SJSA1 (cell line): ENCODE data around the gene GLYATL1. TPM values are rescaled to one million over a fixed set of nuclear protein-coding genes. Genes with fewer than 3 reads are reported as not detected.

Source experiments
- DNase-seq, 2 experiments: peaks; one replicate each; pipeline ENCODE4 v3.0.0-alpha.2; 2015 to 2020; ENCODE audit warnings: low spot score in 2 of 2, low read depth in 1 of 2
- H3K27ac ChIP-seq: fragments of 250-450 bp; sonication (Bioruptor Pico); 2 replicates; pipeline ENCODE4 v1.5.1; 2020; ENCODE audit warnings: mild to moderate bottlenecking, moderate library complexity
- H3K27me3 ChIP-seq: fragments of 250-450 bp; sonication (Bioruptor Pico); replicated peaks from 2 replicates; pipeline ENCODE4 v1.5.1; 2020; ENCODE audit warnings: mild to moderate bottlenecking, moderate library complexity
- H3K36me3 ChIP-seq: fragments of 250-450 bp; sonication (Bioruptor Pico); 2 replicates; pipeline ENCODE4 v1.5.1; 2020; ENCODE audit warnings: mild to moderate bottlenecking
- H3K4me1 ChIP-seq: fragments of 250-450 bp; sonication (Bioruptor Pico); replicated peaks from 2 replicates; pipeline ENCODE4 v1.6.1; 2021; ENCODE audit warnings: mild to moderate bottlenecking
- H3K4me3 ChIP-seq: fragments of 250-450 bp; sonication (Bioruptor Pico); 2 replicates; pipeline ENCODE4 v1.5.1; 2020; ENCODE audit warnings: mild to moderate bottlenecking
- H3K9me3 ChIP-seq: fragments of 250-450 bp; sonication (Bioruptor Pico); replicated peaks from 2 replicates; pipeline ENCODE4 v1.5.1; 2020; ENCODE audit warnings: mild to moderate bottlenecking
- total RNA-seq: library from RNA; depleted of rRNA; stranded (reverse); fragments of >200 nt; shearing (Covaris generic); gene quantifications from 2 replicates; pipeline ENCODE4 v1.2.3, GENCODE V29; 2014

GLYATL1 gene
- total RNA-seq, 1 experiment from 2014 or later: 0.39 TPM

DNA sequence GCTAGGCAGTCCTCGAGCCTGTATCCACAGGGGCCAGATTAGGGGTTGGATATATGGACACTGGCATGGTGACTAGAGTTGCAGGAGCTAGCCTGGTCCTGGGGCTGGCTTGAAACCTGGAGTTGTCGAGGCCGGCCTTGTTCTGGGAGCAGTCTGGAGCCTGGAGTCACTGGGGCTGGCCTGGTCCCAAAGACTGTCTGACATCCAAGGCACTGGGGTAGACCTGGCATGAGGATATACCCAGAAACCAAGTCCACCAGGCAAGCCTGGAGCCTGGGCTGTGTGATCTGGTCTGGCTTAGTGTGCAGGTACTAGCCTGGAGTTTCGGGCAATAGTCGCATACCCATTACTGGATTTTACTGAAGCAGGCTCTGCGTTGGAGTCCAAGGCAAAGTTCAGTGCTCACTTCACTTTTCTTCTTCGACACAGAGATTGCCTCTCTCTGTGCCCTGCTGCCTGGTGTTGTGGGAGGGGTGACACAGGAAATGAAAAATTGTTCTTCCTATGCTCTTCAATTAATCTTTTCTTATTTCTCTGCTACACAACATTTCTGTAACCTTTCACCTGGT lies 4.3 kb upstream of the GLYATL1 start:
- no peak for DNase-seq
- Histone ChIP-seq H3K9me3 (no peaks in the 10 kb centered on the region), H3K27me3 (no peaks in the 10 kb centered on the region; the same call in 1 of the 2 replicates), H3K4me3 (no peak overlapping the region), H3K36me3 (no peaks in the 10 kb centered on the region), H3K4me1 (no peaks in the 10 kb centered on the region), H3K27ac (no peak overlapping the region)

DNA sequence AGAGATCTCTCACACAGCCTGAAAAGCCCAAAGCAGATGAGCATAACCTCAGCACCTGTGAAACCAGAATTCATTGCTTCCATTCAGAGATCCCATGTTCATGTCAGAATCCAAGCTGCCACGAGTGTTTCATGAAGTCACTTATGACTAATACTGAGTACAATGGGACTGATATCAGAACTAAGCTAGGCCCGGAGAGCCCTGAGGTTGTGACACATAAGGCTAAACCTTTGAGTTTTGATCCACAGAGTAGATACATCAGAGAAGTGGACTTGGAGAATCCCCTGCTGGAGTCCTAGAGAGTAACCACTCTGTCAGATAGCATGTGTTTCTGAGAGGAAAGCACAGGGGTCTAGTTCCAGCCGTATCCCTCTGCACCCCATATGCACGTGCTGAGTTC lies 890 bp upstream of the GLYATL1 start:
- Histone ChIP-seq H3K27ac (no peak overlapping the region), H3K4me3 (no peak overlapping the region), H3K36me3 (no peaks in the 10 kb centered on the region), H3K27me3 (no peaks in the 10 kb centered on the region; the same call in 1 of the 2 replicates), H3K9me3 (no peaks in the 10 kb centered on the region), H3K4me1 (no peaks in the 10 kb centered on the region)
- DNase-seq: no peak

- Histone ChIP-seq H3K27ac (no peak overlapping the region), H3K9me3 (no peaks in the 10 kb centered on the region), H3K36me3 (no peaks in the 10 kb centered on the region), H3K4me3 (no peak overlapping the region), H3K4me1 (no peaks in the 10 kb centered on the region), H3K27me3 (no peaks in the 10 kb centered on the region; the same call in 1 of the 2 replicates)
- DNase-seq: no peak
These were observed 740 bp downstream of the GLYATL1 start for GRCh38 chr11:58940028-58940427.

- Histone ChIP-seq H3K36me3 (no peaks in the 10 kb centered on the region), H3K27ac (no peak overlapping the region), H3K9me3 (no peaks in the 10 kb centered on the region), H3K4me1 (no peaks in the 10 kb centered on the region), H3K27me3 (no peaks in the 10 kb centered on the region), H3K4me3 (no peak overlapping the region)
- no peak for DNase-seq
These were observed 2.5 kb downstream of the GLYATL1 start for GRCh38 chr11:58941838-58942237.

DNA sequence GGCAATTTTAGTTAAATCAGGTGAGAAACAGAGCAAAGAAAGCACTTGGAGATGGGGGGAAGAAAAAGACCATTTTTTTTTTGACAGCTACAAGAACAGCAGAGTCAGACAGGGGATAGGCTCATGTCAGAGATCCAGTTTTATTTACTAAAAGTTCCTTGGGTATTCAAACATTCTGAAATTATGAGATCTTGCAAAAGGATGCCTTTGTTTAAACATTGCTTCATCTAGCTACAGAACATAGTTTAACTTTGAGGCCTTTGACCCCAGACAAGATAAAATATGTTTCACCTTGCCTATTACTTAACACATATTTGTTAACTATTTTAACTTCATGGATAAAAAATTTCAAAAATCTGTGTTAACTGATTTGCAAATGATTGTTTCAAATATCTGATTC lies 6.4 kb downstream of the GLYATL1 start:
- Histone ChIP-seq H3K36me3 (no peaks in the 10 kb centered on the region), H3K27ac (no peak overlapping the region), H3K4me1 (no peaks in the 10 kb centered on the region), H3K4me3 (no peak overlapping the region), H3K27me3 (no peaks in the 10 kb centered on the region), H3K9me3 (no peaks in the 10 kb centered on the region)
- DNase-seq: no peak

DNA sequence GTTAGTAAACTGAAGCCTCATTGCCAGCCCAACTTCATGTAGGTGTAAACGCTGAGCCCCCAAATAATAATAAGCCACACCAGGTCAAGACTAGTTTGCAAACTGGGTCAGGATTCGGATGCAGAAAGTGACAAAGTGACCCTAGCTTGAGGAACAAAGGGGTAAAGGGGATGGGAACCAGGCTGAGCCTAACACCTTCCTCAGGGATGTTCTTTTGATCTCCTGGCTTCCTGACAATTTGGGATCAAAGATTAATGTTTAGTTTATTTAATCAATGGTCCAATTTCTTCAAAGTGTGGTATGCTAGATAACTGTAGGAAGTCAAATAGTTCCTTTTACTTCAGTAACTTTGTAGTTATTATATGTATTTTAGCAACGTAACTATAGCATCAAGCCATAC lies 9.9 kb downstream of the GLYATL1 start:
- no peaks in the 10 kb centered on the region for H3K27me3 ChIP-seq

GRCh38 chr11:58957922-58958321 lies 18.6 kb downstream of the GLYATL1 start:
- H3K36me3 ChIP-seq: no peaks in the 10 kb centered on the region
- no peaks in the 10 kb centered on the region for H3K27me3 ChIP-seq
- H3K27ac ChIP-seq: no peak overlapping the region
- H3K4me3 ChIP-seq: no peak overlapping the region
- no peaks in the 10 kb centered on the region for H3K9me3 ChIP-seq
- DNase-seq: no peak
- no peaks in the 10 kb centered on the region for H3K4me1 ChIP-seq

More for the DNA sequence above, 9.9 kb downstream of the GLYATL1 start:
- H3K4me1 ChIP-seq: no peaks in the 10 kb centered on the region
- H3K27ac ChIP-seq: no peak overlapping the region
- H3K9me3 ChIP-seq: no peaks in the 10 kb centered on the region
- DNase-seq: no peak
- H3K4me3 ChIP-seq: no peak overlapping the region
- no peaks in the 10 kb centered on the region for H3K36me3 ChIP-seq

DNA sequence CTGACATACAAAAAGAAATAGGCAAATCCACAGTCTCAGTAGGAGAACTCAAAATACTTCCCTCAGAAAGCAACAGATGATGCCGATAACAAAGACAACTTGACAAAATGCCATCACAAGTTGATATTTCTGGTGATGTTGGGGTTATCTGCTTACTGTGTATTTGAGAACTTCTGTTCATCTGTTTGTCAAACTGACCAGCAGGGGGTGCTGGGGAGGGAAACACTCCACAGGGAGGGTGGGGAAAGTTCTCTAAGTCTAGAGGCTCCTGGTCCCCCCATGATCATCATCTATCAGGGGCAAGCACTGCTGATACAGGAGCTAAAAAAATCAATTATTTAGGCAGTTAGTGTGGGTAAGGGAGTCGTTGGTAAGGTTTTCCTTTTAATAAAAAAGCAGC lies 19.2 kb downstream of the GLYATL1 start:
- Histone ChIP-seq H3K9me3 (no peaks in the 10 kb centered on the region), H3K27ac (no peak overlapping the region), H3K4me1 (no peaks in the 10 kb centered on the region), H3K27me3 (no peaks in the 10 kb centered on the region), H3K36me3 (no peaks in the 10 kb centered on the region), H3K4me3 (no peak overlapping the region)
- no peak for DNase-seq

DNA sequence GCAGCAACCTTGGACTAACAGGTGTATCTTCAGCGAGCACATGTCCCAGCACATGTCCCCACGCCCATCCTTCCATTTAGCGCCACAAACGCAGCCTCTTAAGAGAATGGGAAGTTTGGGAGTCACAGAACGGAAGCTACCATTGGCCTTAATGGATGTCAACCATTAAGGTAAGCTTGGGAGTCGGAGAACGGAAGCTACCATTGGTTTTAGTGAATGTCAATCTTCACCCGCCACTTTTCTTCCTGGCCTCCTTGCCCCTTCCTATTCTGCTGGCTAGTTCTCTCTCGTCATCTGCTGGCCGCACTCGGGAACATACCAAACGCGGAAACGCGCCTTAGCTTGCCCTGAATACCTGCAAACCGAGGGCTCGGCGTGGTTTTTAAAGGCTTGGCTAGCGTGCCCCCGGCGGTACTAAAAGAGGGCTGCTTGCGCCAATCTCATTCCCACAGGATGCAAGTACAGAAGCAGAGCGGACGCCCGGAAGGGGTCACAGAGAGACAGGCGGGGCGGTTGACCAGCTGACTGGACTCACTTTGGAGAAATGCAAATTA lies 24.3 kb downstream of the GLYATL1 start:
- DNase-seq: no peak
- Histone ChIP-seq H3K9me3 (peaks cover 3% of the 10 kb centered on the region; the same call in 1 of the 2 replicates), H3K4me3 (no peak overlapping the region)

DNA sequence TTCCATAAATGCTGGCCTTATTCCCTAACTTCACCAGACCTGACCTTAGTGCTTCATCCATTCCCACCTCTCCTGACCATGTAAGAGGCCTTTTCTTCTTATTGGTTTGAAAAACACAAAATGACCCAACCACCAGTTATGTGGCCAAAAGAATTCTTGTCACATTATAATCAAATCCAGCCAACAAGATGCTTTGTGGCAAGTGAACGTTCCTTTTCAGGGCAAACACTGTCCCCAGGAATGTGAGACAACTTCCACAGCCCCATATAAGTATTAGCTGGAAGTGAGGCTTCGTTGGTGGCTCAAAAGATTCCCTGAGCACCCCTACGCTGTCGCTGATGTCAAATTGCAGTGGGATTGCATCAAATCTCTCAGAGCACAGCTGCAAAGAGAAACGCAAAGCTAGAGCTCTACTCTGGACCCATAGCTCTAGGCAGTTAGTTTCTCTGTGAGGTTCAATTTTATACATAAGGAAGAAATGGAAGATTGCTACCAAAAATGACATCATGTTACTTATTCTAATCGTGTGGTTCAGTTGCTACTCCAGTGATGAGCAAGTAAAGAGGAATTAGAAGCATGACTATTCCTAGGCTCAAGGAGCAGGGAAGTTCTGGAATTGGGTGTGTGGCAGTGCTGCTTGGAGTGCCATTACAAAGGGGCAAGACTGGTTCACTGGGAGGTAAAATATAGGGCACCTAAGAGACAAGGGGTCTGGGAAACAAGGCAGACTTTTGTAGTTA lies 26.1 kb downstream of the GLYATL1 start:
- H3K4me1 ChIP-seq: peaks cover 21% of the 10 kb centered on the region
- H3K27ac ChIP-seq: peak overlapping the region; percentile 74
- peak in 1 of 2 experiments; percentile 62 for DNase-seq
- H3K27me3 ChIP-seq: no peaks in the 10 kb centered on the region
- H3K9me3 ChIP-seq: peaks cover 3% of the 10 kb centered on the region; the same call in 1 of the 2 replicates
- no peaks in the 10 kb centered on the region for H3K36me3 ChIP-seq
- H3K4me3 ChIP-seq: no peak overlapping the region

More for the DNA sequence above, 24.3 kb downstream of the GLYATL1 start:
- Histone ChIP-seq H3K27ac (no peak overlapping the region), H3K27me3 (no peaks in the 10 kb centered on the region), H3K4me1 (peaks cover 21% of the 10 kb centered on the region), H3K36me3 (no peaks in the 10 kb centered on the region)

DNA sequence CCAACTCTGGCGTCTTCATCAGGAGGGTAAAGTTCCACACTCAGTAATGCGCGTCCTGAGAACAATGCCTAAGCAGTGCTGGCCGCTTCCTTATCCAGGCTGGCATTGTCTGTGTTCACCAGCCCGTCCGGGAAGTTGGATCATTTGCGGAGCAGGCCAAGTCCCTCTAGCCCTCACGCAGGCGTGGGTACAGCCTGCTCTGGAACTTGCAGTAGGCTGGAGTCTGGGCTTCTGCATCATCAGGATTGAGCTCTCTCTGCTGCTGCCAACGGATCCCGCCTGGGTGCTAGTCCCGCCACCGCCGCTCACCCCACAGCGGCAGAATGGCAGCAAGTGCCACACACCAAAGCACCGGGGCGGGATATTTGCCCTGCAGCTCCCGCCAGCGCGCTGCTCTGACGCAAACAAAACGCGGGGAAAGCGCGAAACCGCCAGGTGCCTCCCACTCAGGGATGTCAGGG lies 29.0 kb downstream of the GLYATL1 start:
- Histone ChIP-seq H3K4me1 (peaks cover 21% of the 10 kb centered on the region), H3K9me3 (peaks cover 3% of the 10 kb centered on the region; the same call in 1 of the 2 replicates), H3K36me3 (no peaks in the 10 kb centered on the region), H3K27ac (no peak overlapping the region), H3K27me3 (no peaks in the 10 kb centered on the region), H3K4me3 (no peak overlapping the region)
- no peak for DNase-seq

- no peaks in the 10 kb centered on the region for H3K27me3 ChIP-seq
- DNase-seq: no peak
- no peaks in the 10 kb centered on the region for H3K36me3 ChIP-seq
- no peaks in the 10 kb centered on the region for H3K4me1 ChIP-seq
- no peak overlapping the region for H3K4me3 ChIP-seq
- no peak overlapping the region for H3K27ac ChIP-seq
- H3K9me3 ChIP-seq: no peaks in the 10 kb centered on the region
These were observed 38.2 kb downstream of the GLYATL1 start for GRCh38 chr11:58977470-58977869.

DNA sequence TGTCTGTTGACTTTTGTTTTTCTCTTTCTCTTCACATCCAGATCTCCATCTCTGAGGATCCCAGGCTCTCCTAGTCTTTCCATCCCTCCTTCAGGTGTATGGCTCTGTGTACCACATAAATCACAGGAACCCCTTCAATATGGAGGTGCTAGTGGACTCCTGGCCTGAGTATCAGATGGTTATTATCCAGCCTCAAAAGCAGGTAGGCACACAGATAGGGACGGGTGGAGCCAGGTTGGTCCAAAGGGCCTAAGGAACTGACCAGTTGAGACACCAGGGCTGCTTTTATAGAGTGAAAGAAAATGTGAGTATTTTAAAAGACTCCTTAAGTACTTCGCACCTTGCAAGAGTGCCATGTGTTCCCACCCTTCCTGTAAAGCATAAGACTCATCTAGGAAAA lies 39.9 kb downstream of the GLYATL1 start:
- Histone ChIP-seq H3K27me3 (no peaks in the 10 kb centered on the region), H3K36me3 (no peaks in the 10 kb centered on the region), H3K27ac (no peak overlapping the region), H3K4me1 (no peaks in the 10 kb centered on the region), H3K4me3 (no peak overlapping the region), H3K9me3 (no peaks in the 10 kb centered on the region)
- no peak for DNase-seq

- no peak overlapping the region for H3K4me3 ChIP-seq
- H3K27me3 ChIP-seq: no peaks in the 10 kb centered on the region
- no peaks in the 10 kb centered on the region for H3K4me1 ChIP-seq
- no peaks in the 10 kb centered on the region for H3K36me3 ChIP-seq
- DNase-seq: no peak
- H3K27ac ChIP-seq: no peak overlapping the region
- no peaks in the 10 kb centered on the region for H3K9me3 ChIP-seq
These were observed 41.0 kb downstream of the GLYATL1 start for GRCh38 chr11:58980159-58980843.
